HG02678 (cell line): ENCODE data around the gene PDGFD.

Source experiments
- ATAC-seq: cut with Tn5 transposase; IDR thresholded peaks from one replicate; pipeline ENCODE4 v1.9.1; 2021; ENCODE audit warnings: mild to moderate bottlenecking, moderate library complexity; ENCODE audit not compliant: unreplicated experiment

The PDGFD gene

GRCh38 chr11:104164028-104164520 lies at the start of gene PDGFD:
Gene PDGFD, minus strand, starts transcription at chr11:104164147.
- peak; percentile 89 for ATAC-seq

GRCh38 chr11:104206936-104207335 lies 43.0 kb upstream of the PDGFD start:
- no peak for ATAC-seq

- no peak for ATAC-seq
Measured at GRCh38 chr11:104205838-104206237, 41.9 kb upstream of the PDGFD start.

GRCh38 chr11:104200688-104201087 lies 36.7 kb upstream of the PDGFD start:
- no peak for ATAC-seq

- ATAC-seq, result no peak
Measured at GRCh38 chr11:104199053-104199452, 35.1 kb upstream of the PDGFD start.

GRCh38 chr11:104198576-104198975 lies 34.6 kb upstream of the PDGFD start:
- no peak for ATAC-seq

GRCh38 chr11:104191124-104191523 lies 27.2 kb upstream of the PDGFD start:
- ATAC-seq, result no peak

GRCh38 chr11:104183593-104183992 lies 19.6 kb upstream of the PDGFD start:
- ATAC-seq, result no peak

GRCh38 chr11:104175769-104176168 lies 11.8 kb upstream of the PDGFD start:
- ATAC-seq, result no peak

GRCh38 chr11:104169091-104169490 lies 5.1 kb upstream of the PDGFD start:
- no peak for ATAC-seq

GRCh38 chr11:104165014-104165413 lies 1.1 kb upstream of the PDGFD start:
- no peak for ATAC-seq

GRCh38 chr11:104163100-104164027 lies 583 bp downstream of the PDGFD start:
- no peak for ATAC-seq

- no peak for ATAC-seq
Measured at GRCh38 chr11:104161751-104162450, 2.0 kb downstream of the PDGFD start.

GRCh38 chr11:104159356-104159755 lies 4.6 kb downstream of the PDGFD start:
- no peak for ATAC-seq

- ATAC-seq, result no peak
Measured at GRCh38 chr11:104155375-104155774, 8.6 kb downstream of the PDGFD start.

GRCh38 chr11:104154296-104154695 lies 9.7 kb downstream of the PDGFD start:
- ATAC-seq, result no peak

- ATAC-seq, result no peak
Measured at GRCh38 chr11:104152941-104153505, 10.9 kb downstream of the PDGFD start.

- ATAC-seq, result no peak
Measured at GRCh38 chr11:104151404-104152204, 12.3 kb downstream of the PDGFD start.

GRCh38 chr11:104148706-104149105 lies 15.2 kb downstream of the PDGFD start:
- ATAC-seq, result no peak

- ATAC-seq, result no peak
Measured at GRCh38 chr11:104148074-104148473, 15.9 kb downstream of the PDGFD start.

- no peak for ATAC-seq
Measured at GRCh38 chr11:104146943-104147342, 17.0 kb downstream of the PDGFD start.
